Fibroblast of villous mesenchyme (primary cell): Measurements from ENCODE around the gene LIMCH1. TPM values are rescaled to one million over a fixed set of nuclear protein-coding genes. Genes with fewer than 3 reads are reported as not detected.

Source experiments
- DNase-seq: peaks from one replicate; pipeline ENCODE4 v3.0.0-alpha.2; 2010; ENCODE audit warnings: low read depth
- H3K4me3 ChIP-seq: 2 replicates; pipeline ENCODE4 v1.5.1; 2011; ENCODE audit warnings: low read depth, mild to moderate bottlenecking, low read length
- total RNA-seq: library from RNA; depleted of rRNA; stranded (reverse); fragments of >200 nt; gene quantifications from 2 replicates; pipeline ENCODE4 v1.2.3, GENCODE V29; 2012
- TF ChIP-seq, protein P1 (sequence below): IDR thresholded peaks from 2 replicates; pipeline ENCODE4 v1.5.1; 2012; ENCODE audit warnings: low read depth, mild to moderate bottlenecking, low read length; ENCODE audit not compliant: insufficient read depth

LIMCH1 gene
- total RNA-seq, 1 donor: 3.9 TPM

DNA sequence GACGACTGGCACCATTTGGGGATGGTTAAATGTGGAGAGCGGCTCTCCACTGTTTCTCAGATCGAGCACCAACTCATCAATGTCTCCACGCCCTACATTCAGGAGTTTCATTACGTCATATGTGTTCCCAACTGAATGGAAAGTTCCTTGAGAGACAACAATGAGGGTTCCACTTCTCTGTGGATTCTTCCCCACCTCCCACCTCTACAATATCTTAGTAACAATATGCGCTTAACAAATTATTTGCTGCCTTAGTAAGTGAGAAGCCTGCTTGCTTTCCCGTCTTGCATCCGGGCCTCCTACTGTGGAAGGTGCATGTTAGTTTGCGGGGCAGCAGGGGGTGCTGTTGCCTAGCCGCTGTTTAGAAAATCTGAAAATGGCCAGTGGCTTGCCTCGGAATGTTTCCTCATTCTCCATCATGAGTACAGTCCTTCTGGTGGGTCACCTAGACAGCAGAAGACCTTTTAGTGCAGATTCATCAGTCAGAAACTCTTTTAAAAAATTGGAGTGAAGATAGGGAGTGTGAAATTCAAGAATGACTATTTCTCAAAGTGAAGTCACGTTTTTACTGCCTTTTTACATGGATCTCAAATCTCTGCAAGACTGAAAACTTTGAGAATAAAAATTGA lies 154.9 kb downstream of the LIMCH1 start:
- no peak overlapping the region for H3K4me3 ChIP-seq
- TF ChIP-seq, protein P1, sequence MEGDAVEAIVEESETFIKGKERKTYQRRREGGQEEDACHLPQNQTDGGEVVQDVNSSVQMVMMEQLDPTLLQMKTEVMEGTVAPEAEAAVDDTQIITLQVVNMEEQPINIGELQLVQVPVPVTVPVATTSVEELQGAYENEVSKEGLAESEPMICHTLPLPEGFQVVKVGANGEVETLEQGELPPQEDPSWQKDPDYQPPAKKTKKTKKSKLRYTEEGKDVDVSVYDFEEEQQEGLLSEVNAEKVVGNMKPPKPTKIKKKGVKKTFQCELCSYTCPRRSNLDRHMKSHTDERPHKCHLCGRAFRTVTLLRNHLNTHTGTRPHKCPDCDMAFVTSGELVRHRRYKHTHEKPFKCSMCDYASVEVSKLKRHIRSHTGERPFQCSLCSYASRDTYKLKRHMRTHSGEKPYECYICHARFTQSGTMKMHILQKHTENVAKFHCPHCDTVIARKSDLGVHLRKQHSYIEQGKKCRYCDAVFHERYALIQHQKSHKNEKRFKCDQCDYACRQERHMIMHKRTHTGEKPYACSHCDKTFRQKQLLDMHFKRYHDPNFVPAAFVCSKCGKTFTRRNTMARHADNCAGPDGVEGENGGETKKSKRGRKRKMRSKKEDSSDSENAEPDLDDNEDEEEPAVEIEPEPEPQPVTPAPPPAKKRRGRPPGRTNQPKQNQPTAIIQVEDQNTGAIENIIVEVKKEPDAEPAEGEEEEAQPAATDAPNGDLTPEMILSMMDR: peak; percentile 89
- DNase-seq: peak; percentile 61

DNA sequence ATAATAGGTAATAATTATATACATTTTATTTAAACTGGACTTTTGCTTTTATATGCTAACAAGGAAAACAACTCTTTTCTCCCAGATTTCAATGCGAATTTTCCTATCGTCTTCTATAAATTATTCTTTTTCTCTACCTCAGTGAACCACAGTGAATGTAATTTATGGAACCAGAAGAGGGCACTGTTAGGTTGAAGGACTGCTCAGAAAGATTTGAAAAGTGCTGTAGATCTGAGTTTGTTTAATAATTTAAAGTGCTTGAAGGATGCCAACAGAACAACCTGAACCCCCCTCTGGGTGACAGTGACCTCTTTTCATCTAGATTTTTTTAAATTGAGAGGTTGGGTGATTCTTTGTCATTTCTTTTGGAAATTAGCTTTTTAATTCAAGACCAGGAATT lies 155.7 kb downstream of the LIMCH1 start:
- no peak overlapping the region for H3K4me3 ChIP-seq
- peak; percentile 35 for DNase-seq
- TF ChIP-seq, protein P1: peak; percentile 54

DNA sequence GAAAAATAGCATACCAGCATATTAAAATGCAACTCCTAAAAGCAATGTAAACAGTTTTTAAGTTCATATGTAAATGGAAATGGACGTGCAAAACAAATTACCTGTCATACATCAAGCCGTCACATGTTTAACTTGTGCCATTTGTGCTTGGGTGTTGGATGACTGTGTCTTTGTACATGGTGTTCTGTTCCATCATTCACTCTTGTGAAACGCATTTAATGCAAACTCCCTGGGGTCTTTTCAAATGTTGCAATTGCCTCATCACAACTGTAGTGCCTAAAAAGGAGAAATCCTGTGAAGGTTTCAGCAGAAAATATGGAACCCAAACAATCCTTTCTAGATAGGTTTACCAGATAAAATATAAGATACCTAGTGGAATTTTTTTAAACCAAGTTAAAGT lies 158.2 kb downstream of the LIMCH1 start:
- no peak overlapping the region for H3K4me3 ChIP-seq
- no peak for DNase-seq
- TF ChIP-seq, protein P1: no peak

DNA sequence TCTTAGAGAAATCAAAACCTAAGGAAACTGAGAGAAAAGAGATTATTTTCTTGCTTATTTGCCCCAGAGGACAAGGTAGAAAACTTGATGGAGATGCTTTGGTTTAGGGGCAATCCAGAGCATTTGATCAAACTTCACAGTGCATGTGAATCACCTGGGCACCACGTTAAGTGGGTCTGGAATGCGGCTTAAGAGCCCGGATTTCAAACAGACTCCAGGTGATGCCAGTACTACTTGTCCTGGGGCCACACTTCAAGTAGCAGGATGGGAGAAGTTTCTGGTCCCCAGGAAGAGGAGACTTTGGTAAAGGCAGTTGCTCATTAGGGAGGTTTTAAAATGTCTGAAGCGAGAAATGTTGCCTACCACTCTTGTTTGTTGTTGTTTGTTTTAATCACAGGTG lies 158.8 kb downstream of the LIMCH1 start:
- H3K4me3 ChIP-seq: no peak overlapping the region
- TF ChIP-seq, protein P1: no peak
- no peak for DNase-seq

DNA sequence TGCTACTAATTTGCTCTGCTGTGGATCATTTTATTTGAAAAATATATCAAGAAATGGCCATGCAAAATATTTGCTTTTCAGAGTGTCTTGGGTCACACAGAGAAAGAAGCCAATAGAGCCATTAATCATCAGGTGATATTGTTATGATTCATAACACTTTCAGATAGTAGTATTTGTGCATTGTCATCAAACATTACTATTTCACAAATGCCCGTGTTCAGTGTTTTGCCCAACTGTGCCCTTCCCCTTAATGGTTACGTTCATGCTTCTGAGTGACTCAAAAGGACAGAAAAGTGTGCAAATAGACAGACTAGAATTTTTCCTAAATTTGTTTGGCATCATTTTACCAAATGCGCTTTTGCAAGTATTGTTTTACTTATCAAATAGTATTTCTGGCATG lies 164.0 kb downstream of the LIMCH1 start:
- no peak for DNase-seq
- no peak overlapping the region for H3K4me3 ChIP-seq
- TF ChIP-seq, protein P1: no peak

DNA sequence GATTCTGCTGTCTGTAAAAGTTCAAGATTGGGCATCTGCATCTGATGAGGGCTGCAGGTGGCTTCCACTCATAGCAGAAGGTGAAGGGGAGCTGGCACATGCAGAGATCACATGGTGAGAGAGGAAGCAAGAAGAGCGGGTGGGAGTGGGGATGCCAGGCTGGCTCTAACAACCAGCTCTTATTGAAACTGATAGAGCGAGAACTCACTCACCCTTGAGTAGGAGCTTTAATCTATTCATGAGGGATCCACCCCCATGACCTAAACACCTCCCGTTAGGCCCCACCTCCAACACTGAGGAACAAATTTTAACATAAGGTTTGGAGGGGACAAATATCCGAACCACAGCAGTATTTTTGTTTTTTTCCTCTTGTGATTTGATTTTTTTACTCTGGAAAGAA lies 164.8 kb downstream of the LIMCH1 start:
- DNase-seq: no peak
- TF ChIP-seq, protein P1: no peak
- no peak overlapping the region for H3K4me3 ChIP-seq

GRCh38 chr4:41703785-41704184 lies 165.8 kb downstream of the LIMCH1 start:
- no peak for DNase-seq
- H3K4me3 ChIP-seq: no peak overlapping the region
- TF ChIP-seq, protein P1: no peak
